HG02973 (cell line): ENCODE data around the gene CDC27.
"Not testable (repeated sequence)": the region's sequence is repeated elsewhere in the genome, so short reads cannot be mapped to it uniquely, and the experiment has no call there.

ENCODE experiments used
- ATAC-seq: cut with Tn5 transposase; IDR thresholded peaks from one replicate; pipeline ENCODE4 v1.9.1; 2021; ENCODE audit warnings: moderate library complexity; ENCODE audit not compliant: unreplicated experiment

Gene CDC27, protein sequence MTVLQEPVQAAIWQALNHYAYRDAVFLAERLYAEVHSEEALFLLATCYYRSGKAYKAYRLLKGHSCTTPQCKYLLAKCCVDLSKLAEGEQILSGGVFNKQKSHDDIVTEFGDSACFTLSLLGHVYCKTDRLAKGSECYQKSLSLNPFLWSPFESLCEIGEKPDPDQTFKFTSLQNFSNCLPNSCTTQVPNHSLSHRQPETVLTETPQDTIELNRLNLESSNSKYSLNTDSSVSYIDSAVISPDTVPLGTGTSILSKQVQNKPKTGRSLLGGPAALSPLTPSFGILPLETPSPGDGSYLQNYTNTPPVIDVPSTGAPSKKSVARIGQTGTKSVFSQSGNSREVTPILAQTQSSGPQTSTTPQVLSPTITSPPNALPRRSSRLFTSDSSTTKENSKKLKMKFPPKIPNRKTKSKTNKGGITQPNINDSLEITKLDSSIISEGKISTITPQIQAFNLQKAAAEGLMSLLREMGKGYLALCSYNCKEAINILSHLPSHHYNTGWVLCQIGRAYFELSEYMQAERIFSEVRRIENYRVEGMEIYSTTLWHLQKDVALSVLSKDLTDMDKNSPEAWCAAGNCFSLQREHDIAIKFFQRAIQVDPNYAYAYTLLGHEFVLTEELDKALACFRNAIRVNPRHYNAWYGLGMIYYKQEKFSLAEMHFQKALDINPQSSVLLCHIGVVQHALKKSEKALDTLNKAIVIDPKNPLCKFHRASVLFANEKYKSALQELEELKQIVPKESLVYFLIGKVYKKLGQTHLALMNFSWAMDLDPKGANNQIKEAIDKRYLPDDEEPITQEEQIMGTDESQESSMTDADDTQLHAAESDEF

GRCh38 chr17:47188876-47189731 lies at the start of gene CDC27:
CDC27 (minus strand) TSS chr17:47189295; CDS start chr17:47189172, 123 bp downstream.
- ATAC-seq, result peak; percentile 87

DNA sequence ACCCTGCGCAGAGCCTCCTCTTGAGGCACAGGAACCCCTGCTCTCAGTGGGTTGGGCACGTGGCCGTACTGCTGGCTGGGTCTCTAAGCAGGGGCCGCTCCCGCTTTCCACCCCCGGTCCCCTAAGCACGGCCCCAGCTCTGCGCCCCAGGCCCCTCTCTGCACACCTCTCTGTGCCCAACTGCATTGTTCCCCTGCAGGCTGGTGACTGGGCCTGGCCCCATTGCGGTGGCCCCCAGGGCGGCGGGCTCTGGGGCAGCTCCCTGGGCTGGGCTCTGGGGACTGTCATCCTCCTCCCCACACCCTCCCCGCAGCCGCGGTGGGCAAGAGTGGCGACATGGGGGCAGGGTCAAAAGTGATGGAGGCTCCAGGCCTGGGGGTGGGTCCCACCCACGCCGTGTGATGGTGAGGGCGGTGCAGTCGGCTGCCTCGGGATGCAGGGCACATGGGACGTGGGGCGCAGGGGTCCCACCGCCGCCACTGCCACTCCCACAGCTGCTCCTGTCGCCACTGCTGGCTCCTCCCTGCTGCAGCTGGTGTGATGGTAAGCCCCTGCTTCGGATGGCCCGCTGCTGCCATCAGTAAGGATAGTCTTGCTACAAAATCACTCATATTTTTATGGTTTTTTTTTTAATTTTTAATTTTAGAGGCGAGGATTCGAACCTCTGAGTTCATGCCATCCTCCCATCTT lies 49.4 kb upstream of the CDC27 start:
- ATAC-seq, result no peak

DNA sequence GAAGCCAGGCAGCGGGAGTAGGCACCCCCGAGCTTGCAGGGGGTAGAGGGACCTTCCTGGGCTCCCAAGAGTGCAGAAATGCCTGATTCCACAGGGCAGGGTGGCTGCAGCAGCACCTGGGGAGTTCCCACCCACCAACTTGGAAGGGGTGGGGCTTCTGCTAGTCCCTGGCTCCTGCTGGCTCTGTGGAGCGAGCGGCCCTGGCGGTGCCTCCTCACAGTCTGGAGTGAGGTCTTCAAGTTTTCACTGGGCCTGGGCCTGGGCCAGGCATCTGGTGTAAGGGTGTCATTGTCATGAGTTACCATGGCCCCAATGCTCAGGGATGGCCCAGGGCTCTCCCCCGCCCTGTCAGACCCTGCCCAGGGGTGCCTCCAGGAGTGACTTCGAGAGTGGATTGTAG lies 48.7 kb upstream of the CDC27 start:
- ATAC-seq, result no peak

- no peak for ATAC-seq
Observed at GRCh38 chr17:47235923-47236322, 46.8 kb upstream of the CDC27 start.

DNA sequence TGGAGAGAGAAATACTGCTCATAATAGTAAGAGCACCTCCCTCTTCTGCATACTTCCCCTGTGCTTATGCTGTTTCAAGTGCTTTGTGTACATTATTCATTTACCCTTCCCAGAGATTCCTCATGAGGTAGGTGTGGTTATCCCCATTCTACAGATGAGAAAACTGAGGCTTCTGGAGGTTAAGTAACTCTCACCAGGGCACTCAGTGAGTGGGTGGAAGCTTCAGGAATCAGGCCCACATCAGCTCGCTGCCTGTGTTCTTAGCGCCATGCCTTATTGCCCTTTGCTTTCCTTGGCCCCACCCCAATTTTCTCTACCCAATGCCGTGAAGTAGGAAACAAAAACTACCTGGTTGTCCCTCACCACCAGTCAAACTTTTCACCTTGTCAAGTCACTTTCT lies 46.4 kb upstream of the CDC27 start:
- no peak for ATAC-seq

GRCh38 chr17:47232465-47232864 lies 43.4 kb upstream of the CDC27 start:
- ATAC-seq, result no peak

DNA sequence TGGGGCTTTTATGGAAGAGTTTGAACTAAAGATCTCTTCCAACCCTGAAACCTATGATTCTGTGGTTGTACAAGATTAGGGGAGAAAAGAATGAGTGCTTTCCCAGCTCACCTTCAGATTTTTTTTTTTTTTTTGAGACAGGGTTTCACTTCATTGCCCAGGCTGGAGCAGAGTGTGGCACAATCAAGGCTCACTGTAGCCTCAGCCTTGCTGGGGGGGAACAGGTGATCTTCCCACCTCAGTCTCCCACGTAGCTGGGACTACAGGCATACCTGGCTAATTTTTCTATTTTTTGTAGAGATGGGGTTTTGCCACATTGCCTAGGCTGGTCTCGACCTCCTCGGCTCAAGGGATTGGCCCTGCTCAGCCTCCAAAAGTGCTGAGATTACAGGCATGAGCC lies 42.8 kb upstream of the CDC27 start:
- ATAC-seq, result no peak

- no peak for ATAC-seq
Observed at GRCh38 chr17:47231334-47231733, 42.2 kb upstream of the CDC27 start.

DNA sequence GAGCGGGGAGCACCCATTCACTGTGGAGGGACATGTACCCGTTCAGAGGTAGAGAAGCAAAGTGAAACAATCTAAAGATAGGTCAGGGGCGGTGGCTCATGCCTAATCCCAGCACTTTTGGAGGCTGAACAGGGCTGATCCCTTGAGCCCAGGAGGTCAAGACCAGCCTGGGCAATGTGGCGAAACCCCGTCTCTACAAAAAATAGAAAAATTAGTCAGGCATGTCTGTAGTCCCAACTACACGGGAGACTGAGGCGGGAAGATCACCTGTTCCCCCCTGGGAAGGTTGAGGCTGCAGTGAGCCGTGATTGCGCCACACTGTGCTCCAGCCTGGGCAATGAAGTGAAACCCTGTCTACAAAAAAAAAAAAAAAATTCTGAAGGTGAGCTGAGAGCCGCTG lies 41.8 kb upstream of the CDC27 start:
- no peak for ATAC-seq

DNA sequence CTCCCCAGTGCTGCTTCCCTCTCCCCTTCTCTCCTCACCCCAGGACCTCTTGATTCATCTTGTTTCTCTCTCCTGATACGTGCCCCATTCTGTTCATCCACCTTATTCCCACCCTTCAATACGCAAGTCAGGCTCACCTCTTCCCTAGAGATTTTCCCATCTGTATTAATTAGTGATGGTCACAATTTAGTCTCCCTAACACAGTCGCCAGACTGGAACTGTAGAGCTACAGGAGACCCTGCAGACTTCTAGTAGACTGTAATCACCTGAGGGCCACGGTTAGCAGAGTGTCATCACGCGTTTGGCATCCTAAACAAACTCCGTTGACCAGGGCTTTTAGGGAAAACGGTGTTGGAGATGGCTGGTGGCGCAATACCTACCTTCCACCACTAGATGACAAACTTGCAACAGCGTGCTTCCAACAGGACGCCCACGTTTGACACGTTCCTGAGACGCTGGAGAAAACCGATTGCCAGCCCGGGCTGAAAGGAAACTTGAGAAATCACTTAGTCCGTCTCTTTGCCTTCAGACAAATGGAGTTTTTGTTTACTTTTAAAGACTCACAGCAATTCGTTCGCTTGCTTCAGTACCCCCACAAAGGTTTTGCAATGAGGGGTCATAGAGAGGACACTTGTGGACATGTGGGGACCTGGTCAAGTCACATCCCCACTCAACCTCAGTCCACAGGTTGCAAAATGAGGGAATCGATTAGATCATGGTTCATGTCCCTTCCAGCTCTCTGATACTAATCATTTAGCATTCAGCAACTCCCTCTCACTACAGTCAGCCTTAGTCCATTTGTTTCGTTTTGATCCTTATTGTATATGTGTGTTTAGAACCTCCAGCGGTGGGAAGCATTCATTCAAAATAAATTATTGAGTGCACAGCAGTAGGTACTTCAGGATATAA lies 40.7 kb upstream of the CDC27 start:
- peak; percentile 51 for ATAC-seq

GRCh38 chr17:47227862-47228261 lies 38.8 kb upstream of the CDC27 start:
- ATAC-seq, result no peak

DNA sequence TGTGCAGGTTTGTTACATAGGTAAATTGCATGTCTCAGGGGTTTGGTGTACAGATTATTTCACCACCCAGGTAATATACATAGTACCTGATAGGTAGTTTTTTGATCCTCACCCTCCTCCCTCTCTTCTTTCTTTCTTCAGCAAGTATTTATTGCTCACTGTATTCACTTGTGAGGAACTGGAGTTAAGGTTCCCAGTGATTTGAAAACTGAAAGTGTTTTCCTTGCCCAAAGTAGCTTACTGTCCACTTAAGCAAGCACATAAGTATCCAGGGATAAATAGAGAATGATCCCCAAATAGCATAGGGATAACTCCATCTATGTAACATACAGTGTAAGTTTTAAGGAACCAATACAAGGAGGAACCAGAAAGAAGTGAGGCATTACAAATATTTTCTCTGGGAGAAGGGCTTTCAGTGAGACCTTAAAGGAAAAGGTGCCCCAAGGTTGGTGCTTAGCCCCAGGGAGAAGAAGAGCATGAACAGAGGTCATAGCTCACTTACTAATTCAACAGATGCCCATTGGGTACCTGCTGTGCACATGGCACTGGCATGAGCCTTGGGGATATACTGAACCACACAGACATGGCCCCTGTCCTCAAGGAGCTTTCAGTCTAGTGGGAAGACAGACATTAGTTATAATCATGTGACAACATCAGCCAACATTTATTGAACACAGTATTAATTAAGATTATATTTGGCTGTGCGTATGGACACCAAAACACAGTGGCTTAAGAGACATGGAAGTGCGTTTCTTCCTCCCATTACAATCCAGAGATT lies 37.0 kb upstream of the CDC27 start:
- no peak for ATAC-seq

GRCh38 chr17:47225436-47225858 lies 36.4 kb upstream of the CDC27 start:
- ATAC-seq, result no peak

DNA sequence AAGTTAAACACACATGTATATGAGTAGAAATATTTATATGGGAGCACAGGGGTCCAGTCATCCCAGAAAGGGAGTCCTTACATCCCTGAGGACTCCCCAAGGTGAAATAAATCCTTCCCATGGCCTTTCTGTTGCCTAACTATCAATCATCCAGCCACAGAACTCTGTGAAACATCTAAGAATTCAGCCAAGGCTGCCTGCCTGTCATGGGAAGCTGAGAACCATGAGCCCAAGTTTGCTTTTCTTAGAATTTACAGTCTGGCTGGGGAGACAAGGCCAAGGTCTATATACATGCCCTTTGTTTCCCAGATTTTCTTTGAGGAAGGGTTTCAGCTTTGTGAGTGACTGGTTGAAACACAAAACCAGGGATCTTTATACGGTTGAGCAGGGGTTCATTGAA lies 35.9 kb upstream of the CDC27 start:
- ATAC-seq, result no peak

DNA sequence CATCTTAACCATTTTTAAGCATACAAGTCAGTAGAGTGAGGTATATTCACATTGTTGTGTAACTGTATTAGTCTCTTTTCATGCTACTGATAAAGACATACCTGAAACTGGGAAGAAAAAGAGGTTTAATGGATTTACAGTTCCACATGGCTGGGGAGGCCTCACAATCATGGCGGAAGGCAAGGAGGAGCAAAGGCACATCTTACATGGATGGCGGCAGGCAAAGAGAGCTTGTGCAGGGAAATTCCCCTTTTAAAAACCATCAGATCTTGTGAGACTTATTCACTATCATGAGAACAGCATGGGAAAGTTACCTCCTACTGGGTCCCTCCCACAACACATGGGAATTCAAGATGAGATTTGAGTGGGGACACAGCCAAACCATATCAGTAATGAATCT lies 35.0 kb upstream of the CDC27 start:
- ATAC-seq, result not testable (repeated sequence)

- ATAC-seq, result no peak
Observed at GRCh38 chr17:47223460-47223859, 34.4 kb upstream of the CDC27 start.

GRCh38 chr17:47223007-47223406 lies 33.9 kb upstream of the CDC27 start:
- ATAC-seq, result no peak

- no peak for ATAC-seq
Observed at GRCh38 chr17:47222047-47222446, 33.0 kb upstream of the CDC27 start.

DNA sequence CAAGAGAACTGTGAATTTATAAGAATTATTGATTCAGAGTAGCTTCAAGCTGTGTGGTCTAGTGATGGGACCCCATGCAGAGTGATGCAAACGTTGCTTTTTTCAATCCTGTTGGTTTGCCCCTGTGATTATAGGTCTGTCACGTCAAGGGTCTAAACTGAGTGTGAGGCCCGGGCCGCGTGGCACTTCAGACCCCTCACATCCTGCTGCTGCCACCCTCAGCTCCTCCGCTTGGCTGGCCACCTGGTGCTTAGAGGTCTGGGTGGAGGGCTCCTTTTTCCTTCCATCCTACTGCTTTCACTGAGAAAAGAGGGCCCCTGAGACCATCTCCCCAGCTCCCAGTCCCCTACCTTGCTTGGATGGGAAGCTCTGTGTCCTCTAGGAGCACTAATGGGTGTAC lies 32.1 kb upstream of the CDC27 start:
- no peak for ATAC-seq
